ENCODE measurements around the gene FARSB. TPM values are rescaled to one million over a fixed set of nuclear protein-coding genes. Genes with fewer than 3 reads are reported as not detected.

Gene FARSB
- total RNA-seq, 2 donors from 2014 or later = 11.3 to 13.7 TPM

DNA sequence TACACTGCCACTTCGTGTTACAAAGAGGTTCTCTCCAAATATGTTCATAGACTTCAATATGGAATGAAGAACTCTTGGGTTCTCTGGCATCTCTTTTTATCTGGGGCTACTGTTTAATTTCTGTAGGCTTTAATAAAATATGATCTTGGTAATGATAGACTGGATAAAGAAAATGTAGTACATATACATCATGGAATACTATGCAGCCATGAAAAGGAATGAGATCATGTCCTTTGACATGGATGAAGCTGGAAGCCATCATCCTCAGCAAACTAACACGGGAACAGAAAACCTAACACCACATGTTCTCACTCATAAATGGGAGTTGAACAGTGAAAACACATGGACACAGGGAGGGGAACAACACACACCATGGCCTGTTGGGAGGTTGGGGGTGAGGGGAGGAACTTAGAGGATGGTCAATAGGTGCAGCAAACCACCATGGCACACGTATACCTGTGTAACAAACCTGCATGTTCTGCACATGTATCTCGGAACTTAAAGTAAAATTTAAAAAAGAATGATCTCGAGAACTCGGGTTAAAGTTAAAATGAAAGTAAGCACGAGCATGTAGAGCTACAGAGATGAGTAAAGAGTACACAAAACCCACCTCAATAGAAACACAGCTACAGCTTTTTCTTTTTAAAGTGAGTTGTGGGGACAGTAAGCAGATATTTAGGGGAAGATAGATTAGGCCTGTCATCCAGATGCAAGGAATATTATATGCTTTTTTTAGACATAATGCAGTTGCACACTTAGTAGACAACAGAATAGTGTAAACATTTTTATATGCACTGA lies 129.2 kb downstream of the FARSB start:
- Histone ChIP-seq H3K27ac (no peak overlapping the region), H3K36me3 (no peaks in the 10 kb centered on the region), H3K4me3 (no peak overlapping the region), H3K9me3 (no peaks in the 10 kb centered on the region), H3K27me3 (no peaks in the 10 kb centered on the region), H3K4me1 (no peaks in the 10 kb centered on the region)
- DNase-seq (ENCODE audit: low spot score) = no peak
- TF ChIP-seq, protein P1, sequence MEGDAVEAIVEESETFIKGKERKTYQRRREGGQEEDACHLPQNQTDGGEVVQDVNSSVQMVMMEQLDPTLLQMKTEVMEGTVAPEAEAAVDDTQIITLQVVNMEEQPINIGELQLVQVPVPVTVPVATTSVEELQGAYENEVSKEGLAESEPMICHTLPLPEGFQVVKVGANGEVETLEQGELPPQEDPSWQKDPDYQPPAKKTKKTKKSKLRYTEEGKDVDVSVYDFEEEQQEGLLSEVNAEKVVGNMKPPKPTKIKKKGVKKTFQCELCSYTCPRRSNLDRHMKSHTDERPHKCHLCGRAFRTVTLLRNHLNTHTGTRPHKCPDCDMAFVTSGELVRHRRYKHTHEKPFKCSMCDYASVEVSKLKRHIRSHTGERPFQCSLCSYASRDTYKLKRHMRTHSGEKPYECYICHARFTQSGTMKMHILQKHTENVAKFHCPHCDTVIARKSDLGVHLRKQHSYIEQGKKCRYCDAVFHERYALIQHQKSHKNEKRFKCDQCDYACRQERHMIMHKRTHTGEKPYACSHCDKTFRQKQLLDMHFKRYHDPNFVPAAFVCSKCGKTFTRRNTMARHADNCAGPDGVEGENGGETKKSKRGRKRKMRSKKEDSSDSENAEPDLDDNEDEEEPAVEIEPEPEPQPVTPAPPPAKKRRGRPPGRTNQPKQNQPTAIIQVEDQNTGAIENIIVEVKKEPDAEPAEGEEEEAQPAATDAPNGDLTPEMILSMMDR (IDR thresholded peaks at IDR 0.05) = no peak

- no peak for DNase-seq (ENCODE audit: low spot score)
These were observed 130.1 kb downstream of the FARSB start for GRCh38 chr2:222525811-222526210.

GRCh38 chr2:222523783-222524544 lies 131.9 kb downstream of the FARSB start:
- Histone ChIP-seq H3K27ac (no peak overlapping the region), H3K9me3 (no peaks in the 10 kb centered on the region), H3K36me3 (no peaks in the 10 kb centered on the region), H3K27me3 (no peaks in the 10 kb centered on the region), H3K4me1 (no peaks in the 10 kb centered on the region), H3K4me3 (no peak overlapping the region)
- no peak for DNase-seq (ENCODE audit: low spot score)
- TF ChIP-seq, protein P1 (IDR thresholded peaks at IDR 0.05) = no peak

More at GRCh38 chr2:222525811-222526210, 130.1 kb downstream of the FARSB start:
- Histone ChIP-seq H3K36me3 (no peaks in the 10 kb centered on the region), H3K27me3 (no peaks in the 10 kb centered on the region), H3K4me3 (no peak overlapping the region), H3K9me3 (no peaks in the 10 kb centered on the region), H3K27ac (no peak overlapping the region), H3K4me1 (no peaks in the 10 kb centered on the region)
- TF ChIP-seq, protein P1 (IDR thresholded peaks at IDR 0.05) = no peak

GRCh38 chr2:222522082-222522481 lies 133.8 kb downstream of the FARSB start:
- H3K36me3 ChIP-seq = no peaks in the 10 kb centered on the region
- TF ChIP-seq, protein P1 (IDR thresholded peaks at IDR 0.05) = no peak
- no peaks in the 10 kb centered on the region for H3K4me1 ChIP-seq
- H3K9me3 ChIP-seq = no peaks in the 10 kb centered on the region
- DNase-seq (ENCODE audit: low spot score) = no peak
- H3K4me3 ChIP-seq = no peak overlapping the region
- no peak overlapping the region for H3K27ac ChIP-seq
- no peaks in the 10 kb centered on the region for H3K27me3 ChIP-seq

DNA sequence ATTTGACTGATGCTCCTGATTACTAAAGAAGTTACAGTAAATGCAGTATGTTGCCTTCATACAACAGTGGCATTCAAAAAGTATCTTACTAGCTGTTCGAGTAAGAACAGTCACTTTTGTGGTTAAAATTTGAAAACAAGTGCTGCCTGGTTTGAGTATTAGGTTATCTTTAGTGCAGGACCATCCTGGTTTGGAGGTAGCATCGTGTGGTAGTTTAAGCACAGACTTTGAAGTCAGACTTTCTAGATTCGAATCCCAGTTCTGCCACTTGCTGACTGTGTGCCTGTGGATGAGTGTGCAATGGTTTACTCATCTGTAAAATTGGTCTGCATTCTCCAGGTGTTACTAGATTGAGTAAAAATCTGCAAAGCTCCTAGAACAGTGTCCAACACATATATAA lies 134.8 kb downstream of the FARSB start:
- Histone ChIP-seq H3K27me3 (no peaks in the 10 kb centered on the region), H3K27ac (no peak overlapping the region), H3K4me1 (no peaks in the 10 kb centered on the region), H3K9me3 (no peaks in the 10 kb centered on the region), H3K36me3 (no peaks in the 10 kb centered on the region), H3K4me3 (no peak overlapping the region)
- TF ChIP-seq, protein P1 (IDR thresholded peaks at IDR 0.05) = no peak
- no peak for DNase-seq (ENCODE audit: low spot score)

Other genes starting within 250 kb of the FARSB start
- 10 to 100 TPM in 1 of 2 donors, 1 to 10 TPM in 1; 2.1 to 13.0 TPM for gene SGPP2, start 231.5 kb downstream of the FARSB start, total RNA-seq
- not detected for gene MOGAT1, start 15.6 kb upstream of the FARSB start, total RNA-seq
- gene ACSL3, start 204.9 kb upstream of the FARSB start, total RNA-seq = 10 to 100 TPM; 29.0 to 35.7 TPM